GOT3 (cell line): ENCODE results near the gene FCRL1.

Source experiments
- DNase-seq: peaks from one replicate; lab custom pipeline; 2025; ENCODE audit warnings: mixed read lengths; lab: John Stamatoyannopoulos, UW

Gene FCRL1

GRCh38 chr1:157799996-157800395, 19.9 kb downstream of the FCRL1 start:
- no peak for DNase-seq

- no peak for DNase-seq
Observed at GRCh38 chr1:157798211-157798610, 21.7 kb downstream of the FCRL1 start.

- DNase-seq, result no peak
Observed at GRCh38 chr1:157785248-157785647, 34.7 kb downstream of the FCRL1 start.

- no peak for DNase-seq
Observed at GRCh38 chr1:157784801-157785200, 35.1 kb downstream of the FCRL1 start.

GRCh38 chr1:157782931-157783330, 37.0 kb downstream of the FCRL1 start:
- DNase-seq, result no peak

- DNase-seq, result no peak
Observed at GRCh38 chr1:157781048-157781447, 38.9 kb downstream of the FCRL1 start.

- DNase-seq, result no peak
Observed at GRCh38 chr1:157776971-157777391, 42.9 kb downstream of the FCRL1 start, which contains the start of gene FCRL2. Gene FCRL2, minus strand, starts transcription at chr1:157777132. Its CDS starts 59 bp downstream, at chr1:157777073.

GRCh38 chr1:157775101-157775870, 44.6 kb downstream of the FCRL1 start:
- no peak for DNase-seq

- DNase-seq, result no peak
Observed at GRCh38 chr1:157774412-157774811, 45.5 kb downstream of the FCRL1 start.

GRCh38 chr1:157773493-157774350, 46.2 kb downstream of the FCRL1 start:
- DNase-seq, result no peak

- no peak for DNase-seq
Observed at GRCh38 chr1:157771661-157772425, 48.1 kb downstream of the FCRL1 start.

- DNase-seq, result no peak
Observed at GRCh38 chr1:157770442-157771043, 49.4 kb downstream of the FCRL1 start.

- no peak for DNase-seq
Observed at GRCh38 chr1:157766792-157767191, 53.1 kb downstream of the FCRL1 start.

GRCh38 chr1:157758018-157758417, 61.9 kb downstream of the FCRL1 start:
- no peak for DNase-seq

- DNase-seq, result no peak
Observed at GRCh38 chr1:157753611-157754010, 66.3 kb downstream of the FCRL1 start.

GRCh38 chr1:157751283-157751682, 68.6 kb downstream of the FCRL1 start:
- no peak for DNase-seq

- DNase-seq, result no peak
Observed at GRCh38 chr1:157748262-157748817, 71.6 kb downstream of the FCRL1 start.
